Body of pancreas (tissue), 4 donors: ENCODE results near the gene AJAP1. TPM values are rescaled to one million over a fixed set of nuclear protein-coding genes. Genes with fewer than 3 reads are reported as not detected.

Experiments
- ATAC-seq: fragments of 150-250 bp; one replicate; pipeline ENCODE4 v1.9.1; 2016
- DNase-seq, 4 donors: peaks; one replicate each; pipeline ENCODE4 v3.0.0-alpha.2; 2019
- H3K27ac ChIP-seq, 4 donors: fragments of 200-600 bp; sonication (generic); 1 replicate in 3 of 4; 2 replicates in 1 of 4; pipeline versions ENCODE4 v1.5.1 to v1.6.1; 2016 to 2019; ENCODE audit warnings: mild to moderate bottlenecking in 1 of 4, mixed read lengths in 1 of 4, moderate library complexity in 1 of 4
- H3K27me3 ChIP-seq, 2 donors: fragments of 200-600 bp; sonication (generic); one replicate each; pipeline ENCODE4 v1.6.0; 2016; ENCODE audit warnings: mild to moderate bottlenecking in 1 of 2
- H3K36me3 ChIP-seq, 2 donors: fragments of 200-600 bp; sonication (generic); replicated peaks in 1 of 2; 2 replicates each; pipeline ENCODE4 v1.5.1; 2016; ENCODE audit warnings: low read depth in 2 of 2; ENCODE audit not compliant: insufficient read depth in 1 of 2
- H3K4me1 ChIP-seq: fragments of 200-600 bp; sonication (generic); one replicate; pipeline ENCODE4 v1.6.0; 2016
- H3K4me3 ChIP-seq, 2 donors: fragments of 200-600 bp; sonication (generic); 1 replicate in 1 of 2; 2 replicates in 1 of 2; pipeline ENCODE4 v1.5.1; 2016 to 2019
- H3K9me3 ChIP-seq, 3 donors: fragments of 200-600 bp; sonication (generic); 1 replicate in 2 of 3; 2 replicates in 1 of 3; pipeline ENCODE4 v1.5.1; 2016
- CTCF ChIP-seq, 7 experiments: fragments of 450-650 bp in 4 of 7; fragments of 200-600 bp in 3 of 7; sonication (generic) in 3 of 7; IDR thresholded peaks; one replicate each; pipeline ENCODE4 v1.5.1; 2016 to 2019; ENCODE audit warnings: antibody characterized with exemption in 7 of 7
- POLR2A ChIP-seq, 3 donors: fragments of 450-650 bp; IDR thresholded peaks; one replicate each; pipeline ENCODE4 v1.6.1; 2016; ENCODE audit warnings: antibody characterized with exemption in 3 of 3, mild to moderate bottlenecking in 2 of 3
- WGBS, 2 donors: methylation state at CpG; one replicate each; pipeline ENCODE4 v1.1.5; 2017; 5-methylcytosine and 5-hydroxymethylcytosine counted together
- intact Hi-C: fragments of 100-400 bp; cut with DNase I; formaldehyde crosslinking; loops from one replicate; pipeline ENCODE4 v1.15.1; 2023
- total RNA-seq, 2 donors: library from RNA; depleted of rRNA; stranded (reverse); fragments of >200 nt; gene quantifications; one replicate each; pipeline ENCODE4 v1.1.0, GENCODE V29; 2016

The AJAP1 gene
- total RNA-seq, 2 donors from 2014 or later, result 0.66 to 2.9 TPM

GRCh38 chr1:4668743-4669700 is 14.6 kb downstream of the AJAP1 start:
- WGBS, 2 donors, result 49 to 51% methylated on average over 10 to 13 of the region's 13 CpGs
- Histone ChIP-seq H3K4me3 (no peak overlapping the region), H3K27ac (no peak overlapping the region), H3K9me3 (no peaks in the 10 kb centered on the region), H3K36me3 (no peaks in the 10 kb centered on the region), H3K4me1 (no peaks in the 10 kb centered on the region), H3K27me3 (no peaks in the 10 kb centered on the region)
- TF ChIP-seq POLR2A (IDR thresholded peaks at IDR 0.05), result no peak
- no peak for TF ChIP-seq CTCF (IDR thresholded peaks at IDR 0.05)
- DNase-seq (no peak), ATAC-seq (no peak)
- intact Hi-C loops, result no loop called here

- WGBS, 2 donors, result 47 to 50% methylated on average over 4 of the region's 4 CpGs
- no peak for DNase-seq
- H3K4me1 ChIP-seq, result no peaks in the 10 kb centered on the region
- TF ChIP-seq CTCF (IDR thresholded peaks at IDR 0.05) (no peak), POLR2A (IDR thresholded peaks at IDR 0.05) (no peak)
- intact Hi-C loops, result no loop called here
- H3K4me3 ChIP-seq, result no peak overlapping the region
- H3K9me3 ChIP-seq, result no peaks in the 10 kb centered on the region
- H3K27ac ChIP-seq, result no peak overlapping the region
- H3K36me3 ChIP-seq, result no peaks in the 10 kb centered on the region
- ATAC-seq, result no peak
- no peaks in the 10 kb centered on the region for H3K27me3 ChIP-seq
Measured at GRCh38 chr1:4670265-4670664, 15.9 kb downstream of the AJAP1 start.

GRCh38 chr1:4671828-4672227 is 17.4 kb downstream of the AJAP1 start:
- Histone ChIP-seq H3K4me1 (no peaks in the 10 kb centered on the region), H3K9me3 (no peaks in the 10 kb centered on the region), H3K27ac (no peak overlapping the region), H3K27me3 (no peaks in the 10 kb centered on the region), H3K36me3 (no peaks in the 10 kb centered on the region), H3K4me3 (no peak overlapping the region)
- intact Hi-C loops, result no loop called here
- no peak for ATAC-seq
- no peak for DNase-seq
- WGBS, 2 donors, result 66 to 85% methylated on average over 12 to 13 of the region's 13 CpGs
- TF ChIP-seq POLR2A (IDR thresholded peaks at IDR 0.05), result no peak
- no peak for TF ChIP-seq CTCF (IDR thresholded peaks at IDR 0.05)

GRCh38 chr1:4673494-4673893 is 19.1 kb downstream of the AJAP1 start:
- no peaks in the 10 kb centered on the region for H3K4me1 ChIP-seq
- no peak for ATAC-seq
- H3K9me3 ChIP-seq, result peaks cover 0 to 5% (median 0%) of the 10 kb centered on the region in 3 donors
- no peaks in the 10 kb centered on the region for H3K27me3 ChIP-seq
- 66% methylated on average over 9 of the region's 9 CpGs for WGBS, 2 donors
- intact Hi-C loops, result no loop called here
- no peaks in the 10 kb centered on the region for H3K36me3 ChIP-seq
- H3K27ac ChIP-seq, result no peak overlapping the region
- no peak for DNase-seq
- TF ChIP-seq CTCF (IDR thresholded peaks at IDR 0.05) (no peak), POLR2A (IDR thresholded peaks at IDR 0.05) (no peak)
- no peak overlapping the region for H3K4me3 ChIP-seq
